Vagina (tissue), 2 donors: Measurements from ENCODE around the gene FAM161A.

Source experiments
- POLR2A ChIP-seq, 2 donors: fragments of 450-650 bp; IDR thresholded peaks; one replicate each; pipeline ENCODE4 v1.6.1; 2017; ENCODE audit warnings: antibody characterized with exemption in 2 of 2, mild to moderate bottlenecking in 2 of 2, moderate library complexity in 2 of 2
- TF ChIP-seq, protein P1 (sequence below), 3 experiments: fragments of 450-650 bp in 2 of 3; fragments of 200-600 bp in 1 of 3; sonication (generic) in 1 of 3; IDR thresholded peaks; one replicate each; pipeline ENCODE4 v1.5.1; 2017 to 2019; ENCODE audit warnings: antibody characterized with exemption in 3 of 3, mild to moderate bottlenecking in 2 of 3, moderate library complexity in 2 of 3

DNA sequence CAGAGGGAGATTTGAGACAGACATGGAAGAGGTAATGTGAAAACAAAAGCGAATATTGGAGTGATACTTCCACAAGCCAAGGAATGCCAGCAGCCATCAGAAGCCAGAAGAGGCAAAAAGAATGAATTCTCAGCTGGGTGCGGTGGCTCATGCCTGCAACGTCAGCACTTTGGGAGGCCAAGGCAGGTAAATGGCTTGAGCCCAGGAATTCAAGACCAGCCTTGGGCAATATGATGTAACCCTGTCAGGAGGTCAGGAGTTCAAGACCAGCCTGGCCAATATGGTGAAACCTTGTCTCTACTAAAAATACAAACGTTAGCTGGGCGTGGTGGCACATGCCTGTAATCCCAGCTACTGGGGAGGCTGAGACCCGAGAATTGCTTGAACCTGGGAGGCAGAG, 54.8 kb downstream of the FAM161A start:
- TF ChIP-seq, protein P1, sequence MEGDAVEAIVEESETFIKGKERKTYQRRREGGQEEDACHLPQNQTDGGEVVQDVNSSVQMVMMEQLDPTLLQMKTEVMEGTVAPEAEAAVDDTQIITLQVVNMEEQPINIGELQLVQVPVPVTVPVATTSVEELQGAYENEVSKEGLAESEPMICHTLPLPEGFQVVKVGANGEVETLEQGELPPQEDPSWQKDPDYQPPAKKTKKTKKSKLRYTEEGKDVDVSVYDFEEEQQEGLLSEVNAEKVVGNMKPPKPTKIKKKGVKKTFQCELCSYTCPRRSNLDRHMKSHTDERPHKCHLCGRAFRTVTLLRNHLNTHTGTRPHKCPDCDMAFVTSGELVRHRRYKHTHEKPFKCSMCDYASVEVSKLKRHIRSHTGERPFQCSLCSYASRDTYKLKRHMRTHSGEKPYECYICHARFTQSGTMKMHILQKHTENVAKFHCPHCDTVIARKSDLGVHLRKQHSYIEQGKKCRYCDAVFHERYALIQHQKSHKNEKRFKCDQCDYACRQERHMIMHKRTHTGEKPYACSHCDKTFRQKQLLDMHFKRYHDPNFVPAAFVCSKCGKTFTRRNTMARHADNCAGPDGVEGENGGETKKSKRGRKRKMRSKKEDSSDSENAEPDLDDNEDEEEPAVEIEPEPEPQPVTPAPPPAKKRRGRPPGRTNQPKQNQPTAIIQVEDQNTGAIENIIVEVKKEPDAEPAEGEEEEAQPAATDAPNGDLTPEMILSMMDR (IDR thresholded peaks at IDR 0.05), result no peak
- no peak for TF ChIP-seq POLR2A (IDR thresholded peaks at IDR 0.05)
